SK-N-SH (cell line): ENCODE measurements around the gene TEX30.

Source experiments
- CTCF ChIP-seq: fragments of 200-600 bp; sonication (generic); IDR thresholded peaks from 2 replicates; pipeline ENCODE4 v1.6.1; 2017; ENCODE audit warnings: antibody characterized with exemption, mild to moderate bottlenecking, moderate library complexity
- RCOR1 ChIP-seq: fragments of 150-350 bp; IDR thresholded peaks from 2 replicates; pipeline ENCODE4 v1.6.1; 2017; ENCODE audit warnings: antibody characterized with exemption, low read length
- USF2 ChIP-seq: fragments of 150-350 bp; IDR thresholded peaks from 2 replicates; pipeline ENCODE4 v1.6.1; 2017; ENCODE audit warnings: antibody characterized with exemption, low read length, low read depth, borderline replicate concordance

- TF ChIP-seq RCOR1 (no peak), USF2 (no peak), CTCF (no peak)
Observed at GRCh38 chr13:102757006-102757405, 16.6 kb downstream of the TEX30 start.
